Mammary epithelial cell (primary cell): ENCODE data around the gene FBXO33.

Experiments
- CTCF ChIP-seq, 2 donors: IDR thresholded peaks in 1 of 2; conservative IDR thresholded peaks in 1 of 2; 2 replicates each; pipeline ENCODE4 v1.5.1; 2011 to 2012; ENCODE audit warnings: inconsistent platforms in 2 of 2, low read length in 2 of 2, mild to moderate bottlenecking in 2 of 2, control low read depth in 1 of 2, low read depth in 1 of 2; ENCODE audit not compliant: insufficient read depth in 1 of 2; ENCODE audit errors: extremely low read depth in 1 of 2
- EZH2 ChIP-seq: IDR thresholded peaks from 2 replicates; pipeline ENCODE4 v1.6.1; 2012; ENCODE audit warnings: low read length, inconsistent platforms, borderline replicate concordance

- TF ChIP-seq CTCF (conservative IDR thresholded peaks at IDR 0.05 in 1 of 2, IDR thresholded peaks at IDR 0.05 in 1 of 2; ENCODE audit: extremely low read depth in 1 of 2, insufficient read depth in 1 of 2, low read depth in 1 of 2, low read length in 2 of 2) (no peak), EZH2 (no peak)
Observed at GRCh38 chr14:39459795-39460478, 27.7 kb upstream of the FBXO33 start.
